CD14-positive monocyte (primary cell): ENCODE measurements around the gene EVA1C. TPM values are rescaled to one million over a fixed set of nuclear protein-coding genes. Genes with fewer than 3 reads are reported as not detected.
"Not testable (repeated sequence)": the region's sequence is repeated elsewhere in the genome, so short reads cannot be mapped to it uniquely, and the experiment has no call there.

Experiments
- DNase-seq, 3 donors: peaks; one replicate each; pipeline ENCODE4 v3.0.0-alpha.2; 2011 to 2022
- H2AFZ ChIP-seq: 2 replicates; pipeline ENCODE4 v1.6.0; 2012; ENCODE audit warnings: mild to moderate bottlenecking, low read depth, low read length, inconsistent platforms; ENCODE audit not compliant: insufficient read depth, poor library complexity, severe bottlenecking
- H3K27ac ChIP-seq, 2 donors: 1 replicate in 1 of 2; 2 replicates in 1 of 2; pipeline ENCODE4 v1.5.1; 2012 to 2013; ENCODE audit warnings: low read length in 2 of 2, control low read depth in 1 of 2, inconsistent platforms in 1 of 2, low read depth in 1 of 2, mild to moderate bottlenecking in 1 of 2
- H3K27me3 ChIP-seq, 2 donors: one replicate each; pipeline versions ENCODE4 v1.6.0 to v1.6.1; 2011 to 2013; ENCODE audit warnings: low read length in 2 of 2; ENCODE audit not compliant: control insufficient read depth in 2 of 2, insufficient read depth in 2 of 2
- H3K36me3 ChIP-seq, 2 donors: replicated peaks in 1 of 2; 1 replicate in 1 of 2; 2 replicates in 1 of 2; pipeline versions ENCODE4 v1.5.1 to v1.6.1; 2012 to 2013; ENCODE audit warnings: low read length in 2 of 2, control low read depth in 1 of 2, inconsistent platforms in 1 of 2, mild to moderate bottlenecking in 1 of 2; ENCODE audit not compliant: insufficient read depth in 2 of 2, control insufficient read depth in 1 of 2
- H3K4me1 ChIP-seq, 2 donors: 1 replicate in 1 of 2; 2 replicates in 1 of 2; pipeline versions ENCODE4 v1.5.1 to v1.6.1; 2012 to 2013; ENCODE audit warnings: low read length in 2 of 2, control low read depth in 1 of 2, inconsistent platforms in 1 of 2, mild to moderate bottlenecking in 1 of 2, moderate library complexity in 1 of 2; ENCODE audit not compliant: insufficient read depth in 2 of 2, control insufficient read depth in 1 of 2
- H3K4me2 ChIP-seq: replicated peaks from 2 replicates; pipeline ENCODE3; 2012; ENCODE audit warnings: low read length, moderate library complexity, mild to moderate bottlenecking; ENCODE audit not compliant: poor library complexity, severe bottlenecking; ENCODE audit errors: extremely low read depth
- H3K4me3 ChIP-seq, 3 experiments: fragments of 200-600 bp in 1 of 3; sonication (generic) in 1 of 3; replicated peaks in 1 of 3; 1 replicate in 2 of 3; 2 replicates in 1 of 3; pipeline ENCODE4 v1.5.1; 2011 to 2013; ENCODE audit warnings: low read length in 3 of 3, mild to moderate bottlenecking in 3 of 3, control low read depth in 2 of 3, low read depth in 2 of 3, inconsistent platforms in 1 of 3, moderate library complexity in 1 of 3
- H3K79me2 ChIP-seq: 2 replicates; pipeline ENCODE4 v1.6.0; 2012; ENCODE audit warnings: mild to moderate bottlenecking, control low read depth, inconsistent platforms, low read length, moderate library complexity; ENCODE audit not compliant: insufficient read depth
- H3K9ac ChIP-seq: 2 replicates; pipeline ENCODE4 v1.6.0; 2017; ENCODE audit warnings: low read length, mild to moderate bottlenecking; ENCODE audit not compliant: insufficient read depth, poor library complexity, severe bottlenecking
- H3K9me3 ChIP-seq, 2 donors: replicated peaks in 1 of 2; 1 replicate in 1 of 2; 2 replicates in 1 of 2; pipeline versions ENCODE4 v1.5.1 to v1.6.1; 2012 to 2013; ENCODE audit warnings: low read length in 2 of 2, control low read depth in 1 of 2; ENCODE audit not compliant: control insufficient read depth in 1 of 2, insufficient read depth in 1 of 2
- H4K20me1 ChIP-seq: 2 replicates; pipeline ENCODE4 v1.6.0; 2012; ENCODE audit warnings: mild to moderate bottlenecking, low read length, control low read depth, moderate library complexity; ENCODE audit not compliant: insufficient read depth
- H3K27ac Mint-ChIP-seq, 7 donors: one replicate each; pipeline ENCODE4 v1.8.0; 2020; ENCODE audit warnings: mild to moderate bottlenecking in 7 of 7, mixed read lengths in 7 of 7, moderate library complexity in 6 of 7, inconsistent platforms in 2 of 7
- H3K27me3 Mint-ChIP-seq, 3 donors: one replicate each; pipeline ENCODE4 v1.8.0; 2021 to 2022; ENCODE audit warnings: low read depth in 3 of 3, mild to moderate bottlenecking in 3 of 3, mixed read lengths in 3 of 3, moderate library complexity in 3 of 3, inconsistent platforms in 1 of 3
- H3K36me3 Mint-ChIP-seq, 2 donors: one replicate each; pipeline ENCODE4 v1.8.0; 2020; ENCODE audit warnings: mixed read lengths in 2 of 2, inconsistent platforms in 1 of 2, mild to moderate bottlenecking in 1 of 2
- H3K4me1 Mint-ChIP-seq: one replicate; pipeline ENCODE4 v1.8.0; 2020; ENCODE audit warnings: mild to moderate bottlenecking, mixed read lengths
- H3K4me3 Mint-ChIP-seq, 2 donors: one replicate each; pipeline ENCODE4 v1.8.0; 2020; ENCODE audit warnings: mild to moderate bottlenecking in 2 of 2, mixed read lengths in 2 of 2, moderate library complexity in 1 of 2
- H3K9me3 Mint-ChIP-seq, 7 donors: one replicate each; pipeline ENCODE4 v1.8.0; 2020 to 2022; ENCODE audit warnings: mixed read lengths in 7 of 7, mild to moderate bottlenecking in 6 of 7, moderate library complexity in 6 of 7, inconsistent platforms in 2 of 7
- CTCF ChIP-seq: fragments of 200-600 bp; IDR thresholded peaks from one replicate; pipeline ENCODE4 v1.8.0; 2022; ENCODE audit warnings: antibody characterized with exemption, mild to moderate bottlenecking
- WGBS: methylation state at CpG from one replicate; pipeline ENCODE4 v1.1.5; 2013; ENCODE audit warnings: missing lambda C conversion rate; ENCODE audit not compliant: insufficient coverage; 5-methylcytosine and 5-hydroxymethylcytosine counted together
- intact Hi-C, 2 donors: fragments of 100-400 bp; cut with micrococcal nuclease; formaldehyde crosslinking; loops; one replicate each; pipeline versions ENCODE4 v1.15.0 to v1.15.1; 2023
- polyA plus RNA-seq, 3 donors: library from polyadenylated mRNA; depleted of rRNA in 1 of 3; unstranded in 2 of 3; stranded (reverse) in 1 of 3; fragments of 300-500 nt in 2 of 3; fragments of >200 nt in 1 of 3; fragmentation: Illumina TruSeq in 2 of 3; gene quantifications; 1 replicate in 2 of 3; 2 replicates in 1 of 3; pipeline ENCODE4 v1.2.3, GENCODE V29; 2012 to 2021

Gene EVA1C
- polyA plus RNA-seq, 3 donors, result 0.37 to 0.73 (median 0.63) TPM

GRCh38 chr21:32447224-32447623, 34.7 kb downstream of the EVA1C start:
- no peak overlapping the region for H3K4me2 ChIP-seq
- no peak for DNase-seq
- Mint-ChIP-seq H3K27ac (no peak overlapping the region), H3K4me1 (no peaks in the 10 kb centered on the region), H3K4me3 (no peak overlapping the region), H3K27me3 (peaks cover 0 to 2% (median 0%) of the 10 kb centered on the region in 3 donors), H3K9me3 (peaks cover 5 to 22% (median 17%) of the 10 kb centered on the region in 7 donors), H3K36me3 (no peaks in the 10 kb centered on the region)
- no peak for TF ChIP-seq CTCF
- intact Hi-C loops, result no loop called here
- H3K27ac ChIP-seq, result no peak overlapping the region
- H2AFZ ChIP-seq, result no peak overlapping the region
- H3K79me2 ChIP-seq, result no peaks in the 10 kb centered on the region
- H3K4me3 ChIP-seq, result no peak overlapping the region
- no peaks in the 10 kb centered on the region for H3K4me1 ChIP-seq
- no peaks in the 10 kb centered on the region for H3K27me3 ChIP-seq
- WGBS, result no CpG with 5 or more reads among the region's 5 CpGs
- no peaks in the 10 kb centered on the region for H3K36me3 ChIP-seq
- peaks cover 10 to 16% of the 10 kb centered on the region in 2 donors for H3K9me3 ChIP-seq
- no peak overlapping the region for H3K9ac ChIP-seq
- no peaks in the 10 kb centered on the region for H4K20me1 ChIP-seq

DNA sequence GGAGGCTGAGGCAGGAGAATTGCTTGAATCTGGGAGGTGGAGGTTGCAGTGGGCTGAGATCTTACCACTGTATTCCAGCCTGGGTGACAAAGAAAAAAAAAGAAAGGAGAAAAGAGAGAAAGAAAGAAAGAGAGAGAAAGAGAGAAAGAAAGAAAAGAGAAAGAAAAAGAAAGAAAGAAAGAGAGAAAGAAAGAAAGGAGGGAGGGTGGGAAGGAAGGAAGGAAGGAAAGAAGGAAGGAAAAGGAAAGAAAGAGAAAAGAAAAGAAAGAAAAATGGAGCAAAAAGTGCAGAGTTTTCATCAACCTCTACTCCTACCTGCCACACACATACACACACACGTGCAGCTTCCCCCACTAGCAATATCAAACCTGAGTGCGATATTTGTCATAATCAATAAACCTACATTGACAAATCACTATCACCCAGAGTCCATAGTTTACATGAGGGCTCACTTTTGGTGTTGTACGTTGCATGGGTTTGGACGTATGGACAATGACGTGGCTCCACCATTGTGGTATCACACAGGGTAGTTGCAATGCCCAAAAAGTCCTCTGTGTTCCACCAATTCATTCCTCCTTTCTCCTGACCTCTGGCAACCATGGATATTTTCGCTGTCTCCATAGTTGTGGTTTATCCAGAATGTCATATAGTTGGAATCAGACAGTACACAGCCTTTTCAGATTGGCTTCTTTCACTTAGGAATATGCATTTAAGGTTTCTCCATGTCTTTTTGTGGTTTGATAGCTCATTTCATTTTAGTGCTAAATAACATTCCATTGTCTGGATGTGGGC, 36.5 kb downstream of the EVA1C start:
- no peaks in the 10 kb centered on the region for H3K27me3 ChIP-seq
- intact Hi-C loops, result no loop called here
- H3K4me3 ChIP-seq, result no peak overlapping the region
- no peaks in the 10 kb centered on the region for H3K36me3 ChIP-seq
- peaks cover 4 to 7% of the 10 kb centered on the region in 2 donors for H3K9me3 ChIP-seq
- H4K20me1 ChIP-seq, result no peaks in the 10 kb centered on the region
- no peak overlapping the region for H3K9ac ChIP-seq
- no peaks in the 10 kb centered on the region for H3K79me2 ChIP-seq
- no peak for DNase-seq
- no peak overlapping the region for H2AFZ ChIP-seq
- Mint-ChIP-seq H3K9me3 (peaks cover 1 to 20% (median 10%) of the 10 kb centered on the region in 7 donors), H3K27ac (peak overlapping the region in 1 of 7 donors; percentile 7), H3K36me3 (no peaks in the 10 kb centered on the region), H3K4me1 (no peaks in the 10 kb centered on the region), H3K4me3 (no peak overlapping the region), H3K27me3 (peaks cover 0 to 1% (median 0%) of the 10 kb centered on the region in 3 donors)
- H3K4me1 ChIP-seq, result no peaks in the 10 kb centered on the region
- no peak for TF ChIP-seq CTCF
- H3K27ac ChIP-seq, result no peak overlapping the region
- WGBS, result 97% methylated on average over 5 of the region's 6 CpGs
- H3K4me2 ChIP-seq, result no peak overlapping the region

DNA sequence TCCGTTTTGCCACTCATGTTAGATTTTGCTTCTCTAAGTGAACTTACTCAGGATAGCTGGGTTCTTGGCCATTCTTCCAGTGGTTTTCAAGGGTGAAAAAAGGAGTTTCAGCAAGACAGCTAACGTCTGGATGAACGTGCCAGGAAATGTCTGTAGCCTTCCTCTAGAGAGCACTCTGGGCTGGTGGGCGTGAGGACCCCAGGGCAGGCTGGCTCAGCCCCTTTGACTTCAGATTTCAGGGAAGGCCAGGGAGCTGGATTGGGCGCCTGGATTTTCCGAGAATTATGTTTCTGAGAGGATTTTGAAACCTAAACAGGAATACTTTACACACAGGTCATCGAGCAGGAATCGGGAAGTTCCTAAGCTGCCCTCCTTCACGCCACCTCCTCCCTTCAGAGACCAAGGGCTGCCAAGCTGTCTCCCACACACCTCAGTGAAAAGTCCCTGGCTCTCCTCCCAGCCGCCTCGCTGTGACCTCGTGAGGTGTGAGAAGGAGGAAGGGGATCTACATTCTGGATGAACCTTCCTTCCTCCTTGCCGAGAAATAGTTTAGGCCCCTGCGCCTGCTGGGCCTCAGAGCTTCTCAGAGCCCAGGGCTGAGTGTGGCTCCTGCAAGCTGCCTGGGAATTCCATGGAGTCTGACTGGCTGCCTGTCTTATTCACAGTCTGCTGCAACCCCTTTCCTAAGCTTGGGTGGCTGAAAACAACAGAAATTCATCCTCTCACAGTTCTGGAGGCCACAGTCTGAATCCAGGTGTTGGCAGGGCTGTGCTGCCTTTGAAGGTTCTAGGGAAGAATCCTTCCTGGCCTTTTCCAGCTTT, 38.6 kb downstream of the EVA1C start:
- H3K27me3 ChIP-seq, H3K9ac ChIP-seq, H3K9me3 ChIP-seq, H3K36me3 ChIP-seq, H3K36me3 Mint-ChIP-seq, H2AFZ ChIP-seq, H3K79me2 ChIP-seq, H3K4me1 Mint-ChIP-seq, intact Hi-C loops, H3K4me3 Mint-ChIP-seq, H3K4me2 ChIP-seq, H3K4me1 ChIP-seq, H3K4me3 ChIP-seq, DNase-seq, H3K27me3 Mint-ChIP-seq, H4K20me1 ChIP-seq, H3K27ac ChIP-seq, H3K27ac Mint-ChIP-seq: not testable (repeated sequence)
- H3K9me3 Mint-ChIP-seq, result peaks cover 0 to 13% (median 4%) of the 10 kb centered on the region in 7 donors
- 85% methylated on average over 5 of the region's 14 CpGs for WGBS
